Left forelimb (tissue), 1 donor: Measurements from ENCODE around the gene WDR81.

Experiments
- DNase-seq: peaks from one replicate; pipeline ENCODE4 v3.0.0-alpha.2; 2018; ENCODE audit warnings: low spot score

The WDR81 gene

GRCh38 chr17:1779571-1780131, 55.1 kb downstream of the WDR81 start:
- DNase-seq, result peak; percentile 85

- DNase-seq, result no peak
Measured at GRCh38 chr17:1782171-1782567, 57.7 kb downstream of the WDR81 start.

GRCh38 chr17:1783271-1783670, 58.8 kb downstream of the WDR81 start:
- DNase-seq, result no peak

GRCh38 chr17:1783834-1784611, 59.5 kb downstream of the WDR81 start:
- DNase-seq, result peak; percentile 76

- no peak for DNase-seq
Measured at GRCh38 chr17:1785930-1786329, 61.4 kb downstream of the WDR81 start.

GRCh38 chr17:1786708-1787107, 62.2 kb downstream of the WDR81 start:
- DNase-seq, result peak; percentile 38

GRCh38 chr17:1787301-1787902, 62.9 kb downstream of the WDR81 start:
- peak; percentile 26 for DNase-seq
